Stimulated activated effector memory CD8-positive, alpha-beta T cell treated with anti-CD3 and anti-CD28 coated beads, Interleukin-12 subunit alpha, Interleukin-12 subunit beta, amount 100 ng/mL, for 72 hours (primary cell): ENCODE measurements around the gene SLC15A4.
A peak's percentile ranks its signal among the peaks of the same experiment; 100 is the strongest.

Source experiments
- ATAC-seq: fragments of 150-1000 bp; cut with Tn5 transposase; 2 replicates; pipeline ENCODE4 v1.10.0; 2021
- DNase-seq, 2 donors: peaks; one replicate each; pipeline ENCODE4 v3.0.0; 2021 to 2022; ENCODE audit warnings: low spot score in 2 of 2
- H3K27ac Mint-ChIP-seq: one replicate; pipeline ENCODE4 v1.8.0; 2022; ENCODE audit warnings: mild to moderate bottlenecking, mixed read lengths
- H3K36me3 Mint-ChIP-seq: one replicate; pipeline ENCODE4 v1.8.0; 2022; ENCODE audit warnings: mild to moderate bottlenecking, mixed read lengths
- H3K4me1 Mint-ChIP-seq: one replicate; pipeline ENCODE4 v1.8.0; 2022; ENCODE audit warnings: mixed read lengths
- H3K4me3 Mint-ChIP-seq: one replicate; pipeline ENCODE4 v1.8.0; 2022; ENCODE audit warnings: mild to moderate bottlenecking, mixed read lengths
- H3K9me3 Mint-ChIP-seq: one replicate; pipeline ENCODE4 v1.8.0; 2022; ENCODE audit warnings: mixed read lengths

SLC15A4 gene

DNA sequence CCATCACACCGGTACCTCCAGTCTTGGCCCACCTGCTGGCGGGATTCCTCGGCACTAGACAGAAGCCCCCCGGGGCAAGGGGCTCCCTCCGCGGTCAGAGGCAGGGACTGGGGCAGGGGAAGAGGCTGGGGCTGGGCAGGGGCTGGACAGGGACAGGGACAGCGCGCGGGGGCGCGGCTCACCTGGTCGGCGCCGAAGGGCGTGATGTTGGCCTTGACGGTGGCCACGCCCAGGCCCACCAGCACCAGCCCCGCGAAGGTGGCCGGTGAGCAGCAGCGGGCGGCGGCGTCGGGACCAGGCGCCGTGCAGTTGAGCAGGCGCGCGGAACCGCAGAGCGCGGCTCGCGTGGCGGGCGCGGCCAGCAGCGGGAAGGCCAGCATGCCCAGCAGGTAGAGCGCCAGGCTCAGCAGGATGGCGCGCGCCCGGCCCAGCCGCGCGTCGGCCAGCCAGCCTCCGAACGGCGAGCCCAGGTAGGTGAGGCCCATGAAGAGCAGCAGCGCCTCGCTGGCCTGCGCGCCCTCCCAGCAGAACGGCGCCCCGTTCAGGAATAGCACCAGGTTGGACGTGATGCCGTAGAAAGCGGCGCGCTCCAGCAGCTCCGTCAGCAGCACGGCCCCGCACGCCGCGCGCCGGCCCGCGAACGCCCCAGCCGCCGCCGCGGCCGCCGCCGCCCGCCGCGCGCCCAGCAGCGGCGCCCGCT is 392 bp downstream of the SLC15A4 start:
- H3K4me1 Mint-ChIP-seq = peaks cover 36% of the 10 kb centered on the region

GRCh38 chr12:128820723-128821432 is 2.9 kb downstream of the SLC15A4 start:
- peak; percentile 45 for ATAC-seq
- peaks cover 56% of the 10 kb centered on the region for H3K36me3 Mint-ChIP-seq
- peaks cover 52% of the 10 kb centered on the region for H3K4me1 Mint-ChIP-seq
- DNase-seq = no peak
- no peaks in the 10 kb centered on the region for H3K9me3 Mint-ChIP-seq
- H3K27ac Mint-ChIP-seq = peak overlapping the region; percentile 87
- H3K4me3 Mint-ChIP-seq = peak overlapping the region; percentile 78

More for the DNA sequence above, 392 bp downstream of the SLC15A4 start:
- ATAC-seq (peak; percentile 66), DNase-seq (peak; percentile 27 to 61)
- H3K36me3 Mint-ChIP-seq = peaks cover 44% of the 10 kb centered on the region
- peak overlapping the region; percentile 87 for H3K27ac Mint-ChIP-seq
- H3K9me3 Mint-ChIP-seq = no peaks in the 10 kb centered on the region
- H3K4me3 Mint-ChIP-seq = peak overlapping the region; percentile 78

DNA sequence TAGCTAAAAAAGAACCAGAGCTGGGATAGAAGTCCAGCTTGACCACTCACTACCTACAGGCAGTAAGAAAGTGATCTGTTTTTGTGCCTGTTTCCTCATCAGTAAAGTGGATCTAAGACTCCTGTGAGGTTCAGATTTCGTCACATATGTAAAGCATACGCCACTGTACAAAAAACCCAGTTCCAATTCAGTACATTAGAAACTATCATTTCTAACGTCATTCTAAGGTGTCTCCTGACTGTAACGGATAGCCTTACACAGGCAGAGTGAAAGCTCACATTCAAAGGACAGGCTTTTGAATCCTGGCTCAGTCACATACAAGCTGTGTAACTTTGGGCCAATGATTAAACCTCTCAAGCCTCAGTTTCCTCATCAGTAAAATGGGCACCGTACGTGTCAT is 3.5 kb downstream of the SLC15A4 start:
- ATAC-seq (no peak), DNase-seq (no peak)
- Mint-ChIP-seq H3K27ac (peak overlapping the region; percentile 87), H3K4me3 (peak overlapping the region; percentile 78), H3K9me3 (no peaks in the 10 kb centered on the region), H3K36me3 (peaks cover 56% of the 10 kb centered on the region), H3K4me1 (peaks cover 52% of the 10 kb centered on the region)

- Mint-ChIP-seq H3K36me3 (peaks cover 60% of the 10 kb centered on the region), H3K4me1 (peaks cover 51% of the 10 kb centered on the region), H3K4me3 (peak overlapping the region; percentile 78), H3K27ac (peak overlapping the region; percentile 92), H3K9me3 (no peaks in the 10 kb centered on the region)
- ATAC-seq = no peak
- no peak for DNase-seq
These were observed 4.2 kb downstream of the SLC15A4 start for GRCh38 chr12:128819293-128820144.

- no peak for DNase-seq
- Mint-ChIP-seq H3K4me1 (peaks cover 63% of the 10 kb centered on the region), H3K36me3 (peaks cover 72% of the 10 kb centered on the region), H3K27ac (peak overlapping the region; percentile 92), H3K4me3 (peak overlapping the region; percentile 70), H3K9me3 (no peaks in the 10 kb centered on the region)
- no peak for ATAC-seq
These were observed 5.4 kb downstream of the SLC15A4 start for GRCh38 chr12:128818065-128819022.

- peak overlapping the region; percentile 70 for H3K4me3 Mint-ChIP-seq
- peaks cover 73% of the 10 kb centered on the region for H3K4me1 Mint-ChIP-seq
These were observed 6.4 kb downstream of the SLC15A4 start for GRCh38 chr12:128817111-128818015.

GRCh38 chr12:128816643-128816920 is 7.2 kb downstream of the SLC15A4 start:
- ATAC-seq (no peak), DNase-seq (no peak)
- peaks cover 75% of the 10 kb centered on the region for H3K36me3 Mint-ChIP-seq
- no peak overlapping the region for H3K27ac Mint-ChIP-seq
- H3K4me1 Mint-ChIP-seq = peaks cover 74% of the 10 kb centered on the region
- H3K9me3 Mint-ChIP-seq = no peaks in the 10 kb centered on the region
- peak overlapping the region; percentile 13 for H3K4me3 Mint-ChIP-seq

More at GRCh38 chr12:128817111-128818015, 6.4 kb downstream of the SLC15A4 start:
- DNase-seq (peak in 1 of 2 donors; percentile 53), ATAC-seq (peak; percentile 84)
- Mint-ChIP-seq H3K27ac (peak overlapping the region; percentile 92), H3K36me3 (peaks cover 75% of the 10 kb centered on the region), H3K9me3 (no peaks in the 10 kb centered on the region)

DNA sequence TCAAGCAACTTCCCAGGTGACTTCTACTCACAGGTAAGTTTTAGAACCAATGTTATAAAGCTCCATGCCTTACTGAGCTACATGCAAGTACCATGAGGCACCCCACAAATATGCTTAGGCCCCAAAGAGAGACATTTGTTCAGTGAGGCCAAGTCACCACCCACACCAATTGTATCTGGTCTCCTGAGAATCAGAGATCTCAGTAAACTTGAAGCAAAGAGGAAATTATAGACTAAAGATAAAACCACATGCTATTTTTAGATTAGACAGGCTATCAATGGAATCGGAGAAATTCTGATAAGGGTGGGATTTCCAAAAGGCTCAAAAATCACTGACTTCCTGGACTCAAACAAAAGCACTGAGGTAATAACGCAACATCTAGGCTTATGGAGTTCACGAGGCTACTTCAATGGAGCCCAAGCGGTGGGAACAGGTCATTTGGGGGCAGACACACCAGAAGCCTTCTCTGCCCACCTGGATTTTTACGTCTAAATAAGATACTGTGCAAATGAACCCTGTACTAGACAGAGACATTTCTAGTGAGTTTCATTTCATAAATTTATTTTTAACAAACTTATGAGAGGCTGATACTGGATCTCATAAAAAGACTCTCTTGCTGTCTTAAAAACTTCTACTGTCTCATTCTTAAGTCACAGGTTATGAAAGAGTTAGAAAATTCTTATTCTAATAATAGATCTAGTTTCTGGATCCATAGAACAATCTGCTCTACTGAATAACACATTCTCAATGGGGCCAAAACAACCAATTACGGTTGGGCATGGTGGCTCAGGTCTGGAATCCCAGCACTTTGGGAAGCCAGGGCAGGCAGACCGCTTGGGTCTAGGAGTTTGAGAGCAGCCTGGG is 7.7 kb downstream of the SLC15A4 start:
- H3K27ac Mint-ChIP-seq = peak overlapping the region; percentile 17
- ATAC-seq (no peak), DNase-seq (no peak)
- H3K9me3 Mint-ChIP-seq = no peaks in the 10 kb centered on the region
- peak overlapping the region; percentile 13 for H3K4me3 Mint-ChIP-seq
- H3K4me1 Mint-ChIP-seq = peaks cover 72% of the 10 kb centered on the region
- peaks cover 72% of the 10 kb centered on the region for H3K36me3 Mint-ChIP-seq

GRCh38 chr12:128814411-128815261 is 9.1 kb downstream of the SLC15A4 start:
- ATAC-seq (no peak), DNase-seq (no peak)
- Mint-ChIP-seq H3K4me3 (no peak overlapping the region), H3K27ac (peak overlapping the region; percentile 75), H3K4me1 (peaks cover 77% of the 10 kb centered on the region), H3K9me3 (no peaks in the 10 kb centered on the region), H3K36me3 (peaks cover 73% of the 10 kb centered on the region)

GRCh38 chr12:128813883-128814282 is 9.9 kb downstream of the SLC15A4 start:
- H3K4me3 Mint-ChIP-seq = peak overlapping the region; percentile 6
- peak; percentile 73 for ATAC-seq
- DNase-seq = no peak
- H3K27ac Mint-ChIP-seq = peak overlapping the region; percentile 75
- H3K9me3 Mint-ChIP-seq = no peaks in the 10 kb centered on the region
- peaks cover 73% of the 10 kb centered on the region for H3K36me3 Mint-ChIP-seq
- peaks cover 77% of the 10 kb centered on the region for H3K4me1 Mint-ChIP-seq

DNA sequence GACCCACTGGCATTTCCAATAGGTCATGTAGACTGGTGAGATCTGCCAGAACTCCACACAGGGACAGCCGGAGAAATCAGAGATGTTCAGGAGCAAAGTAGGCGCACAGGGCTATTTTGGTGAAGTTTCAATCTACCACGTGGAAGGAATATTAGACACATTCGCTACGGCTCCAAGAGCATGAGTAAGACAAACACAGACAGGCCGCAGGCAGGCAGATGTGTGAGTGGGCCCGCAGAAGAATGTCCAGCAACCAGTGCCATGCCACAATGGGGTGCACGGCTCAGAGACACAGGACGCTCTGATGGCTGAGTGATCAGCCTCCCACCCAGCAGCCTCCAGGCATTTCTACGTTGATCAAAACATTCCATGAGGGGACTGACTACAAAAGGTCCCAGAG is 10.4 kb downstream of the SLC15A4 start:
- H3K36me3 Mint-ChIP-seq = peaks cover 73% of the 10 kb centered on the region
- DNase-seq (no peak), ATAC-seq (no peak)
- H3K9me3 Mint-ChIP-seq = no peaks in the 10 kb centered on the region
- peaks cover 76% of the 10 kb centered on the region for H3K4me1 Mint-ChIP-seq
- H3K4me3 Mint-ChIP-seq = peak overlapping the region; percentile 6
- H3K27ac Mint-ChIP-seq = peak overlapping the region; percentile 75

GRCh38 chr12:128811806-128812205 is 12.0 kb downstream of the SLC15A4 start:
- Mint-ChIP-seq H3K36me3 (peaks cover 77% of the 10 kb centered on the region), H3K9me3 (no peaks in the 10 kb centered on the region), H3K27ac (peak overlapping the region; percentile 95), H3K4me3 (peak overlapping the region; percentile 80), H3K4me1 (peaks cover 61% of the 10 kb centered on the region)
- no peak for DNase-seq
- peak; percentile 34 for ATAC-seq
